ENCODE measurements around the gene RSAD1.

RSAD1 gene

GRCh38 chr17:50522766-50523165, 44.1 kb downstream of the RSAD1 start:
- no peak for DNase-seq

- DNase-seq = no peak
These were observed 44.5 kb downstream of the RSAD1 start for GRCh38 chr17:50523208-50523607.

GRCh38 chr17:50524838-50525237, 46.2 kb downstream of the RSAD1 start:
- DNase-seq = no peak

- DNase-seq = no peak
These were observed 48.6 kb downstream of the RSAD1 start for GRCh38 chr17:50527155-50527762.

GRCh38 chr17:50527949-50528474, 49.4 kb downstream of the RSAD1 start:
- DNase-seq = no peak

- DNase-seq = no peak
These were observed 51.2 kb downstream of the RSAD1 start for GRCh38 chr17:50529849-50530248.

- DNase-seq = no peak
These were observed 52.9 kb downstream of the RSAD1 start for GRCh38 chr17:50531428-50532025.

GRCh38 chr17:50532452-50533024, 53.9 kb downstream of the RSAD1 start, which contains the start of gene EPN3:
Gene EPN3 (plus strand): TSS chr17:50532735. CDS start chr17:50536557, 3,822 bp downstream.
- no peak for DNase-seq

- DNase-seq = no peak
These were observed 54.5 kb downstream of the RSAD1 start for GRCh38 chr17:50533185-50533584.

- DNase-seq = no peak
These were observed 55.1 kb downstream of the RSAD1 start for GRCh38 chr17:50533720-50534148.

GRCh38 chr17:50534222-50534978, 55.7 kb downstream of the RSAD1 start:
- DNase-seq = peak; percentile 68

GRCh38 chr17:50534979-50535326, 56.3 kb downstream of the RSAD1 start:
- no peak for DNase-seq

- DNase-seq = no peak
These were observed 56.7 kb downstream of the RSAD1 start for GRCh38 chr17:50535407-50535806.

All from activated effector memory CD4-positive, alpha-beta T cell treated with anti-CD3 and anti-CD28 coated beads, Interleukin-2, amount 50 U/mL, for 16 hours (primary cell).